HepG2 (cell line): ENCODE data around the gene HSPA14. TPM values are rescaled to one million over a fixed set of nuclear protein-coding genes. Genes with fewer than 3 reads are reported as not detected.

ENCODE experiments used
- AGO2 ChIP-seq: fragments of 200-400 bp; formaldehyde crosslinking; optimal IDR thresholded peaks from 2 replicates; pipeline ENCODE3; 2017; ENCODE audit warnings: mild to moderate bottlenecking, low read depth, low read length, moderate library complexity
- ATF1 ChIP-seq: IDR thresholded peaks from 2 replicates; pipeline ENCODE4 v1.6.1; 2016; ENCODE audit warnings: mild to moderate bottlenecking, control low read depth
- EED ChIP-seq: sonication (generic); formaldehyde crosslinking; IDR thresholded peaks from 2 replicates; pipeline ENCODE4 v1.5.0; 2020; ENCODE audit warnings: mild to moderate bottlenecking, missing genetic modification reagents
- HIVEP1 ChIP-seq: sonication (generic); formaldehyde crosslinking; IDR thresholded peaks from 2 replicates; pipeline ENCODE4 v1.4.0; 2020; ENCODE audit warnings: mild to moderate bottlenecking, missing genetic modification reagents
- KDM2A ChIP-seq: sonication (generic); formaldehyde crosslinking; IDR thresholded peaks from 2 replicates; pipeline ENCODE4 v1.4.0; 2020; ENCODE audit warnings: low read depth, missing genetic modification reagents, borderline replicate concordance
- KMT2A ChIP-seq: sonication (generic); formaldehyde crosslinking; IDR thresholded peaks from 2 replicates; pipeline ENCODE4 v1.4.0; 2020; ENCODE audit warnings: missing genetic modification reagents
- MTA1 ChIP-seq: sonication (generic); formaldehyde crosslinking; IDR thresholded peaks from 2 replicates; pipeline ENCODE4 v1.4.0; 2020; ENCODE audit warnings: missing genetic modification reagents, mild to moderate bottlenecking, borderline replicate concordance
- NKX3-1 ChIP-seq: sonication (generic); formaldehyde crosslinking; IDR thresholded peaks from 2 replicates; pipeline ENCODE4 v1.5.0; 2020; ENCODE audit warnings: missing genetic modification reagents
- PITX1 ChIP-seq: sonication (generic); formaldehyde crosslinking; IDR thresholded peaks from 2 replicates; pipeline ENCODE4 v1.5.1; 2020; ENCODE audit warnings: mild to moderate bottlenecking, missing genetic modification reagents
- SAFB2 ChIP-seq: sonication (generic); formaldehyde crosslinking; IDR thresholded peaks from 2 replicates; pipeline ENCODE4 v1.5.1; 2020; ENCODE audit warnings: missing genetic modification reagents, low read depth, mild to moderate bottlenecking, borderline replicate concordance
- UBTF ChIP-seq: sonication (generic); formaldehyde crosslinking; IDR thresholded peaks from 2 replicates; pipeline ENCODE4 v1.4.0; 2020; ENCODE audit warnings: mild to moderate bottlenecking, missing genetic modification reagents
- ZBTB7B ChIP-seq: sonication (generic); formaldehyde crosslinking; IDR thresholded peaks from 2 replicates; pipeline ENCODE4 v1.4.0; 2020; ENCODE audit warnings: missing genetic modification reagents
- ZFP91 ChIP-seq: sonication (generic); formaldehyde crosslinking; IDR thresholded peaks from 2 replicates; pipeline ENCODE4 v1.9.0; 2022; ENCODE audit warnings: missing genetic modification reagents, mild to moderate bottlenecking, borderline replicate concordance
- ZNF207 ChIP-seq: fragments of 450-650 bp; IDR thresholded peaks from 2 replicates; pipeline ENCODE4 v1.6.1; 2016; ENCODE audit warnings: antibody characterized with exemption, borderline replicate concordance
- ZNF318 ChIP-seq: sonication (generic); formaldehyde crosslinking; IDR thresholded peaks from 2 replicates; pipeline ENCODE4 v1.4.0; 2020; ENCODE audit warnings: mild to moderate bottlenecking, missing genetic modification reagents
- ZNF44 ChIP-seq: sonication (generic); formaldehyde crosslinking; IDR thresholded peaks from 2 replicates; pipeline ENCODE4 v1.5.1; 2020; ENCODE audit warnings: mild to moderate bottlenecking, missing genetic modification reagents
- ZNF670 ChIP-seq: sonication (generic); formaldehyde crosslinking; IDR thresholded peaks from 2 replicates; pipeline ENCODE4 v1.8.0; 2022; ENCODE audit warnings: mild to moderate bottlenecking, missing genetic modification reagents, borderline replicate concordance
- polyA plus RNA-seq, 8 experiments: library from polyadenylated mRNA; depleted of rRNA in 3 of 8; stranded (reverse) in 7 of 8; unstranded in 1 of 8; fragments of >200 nt; fragmentation: Illumina TruSeq in 4 of 8; extraction: Trizol in 4 of 8; gene quantifications; 2 replicates each; pipeline versions ENCODE4 v1.2.1 to v1.2.3, GENCODE V29; 2011 to 2016; ENCODE audit warnings: low read depth in 4 of 8, missing spikeins in 1 of 8, mixed read lengths in 1 of 8; ENCODE audit not compliant: insufficient read depth in 1 of 8
- total RNA-seq, 5 experiments: library from RNA; depleted of rRNA; stranded (reverse); fragments of >200 nt; fragmentation: Illumina TruSeq; extraction: Trizol; gene quantifications; 2 replicates each; pipeline ENCODE4 v1.2.3, GENCODE V29; 2016; ENCODE audit warnings: low read depth in 1 of 5

HSPA14 gene
- total and polyA plus RNA-seq, 2 of the 13 experiments (the other 11 are each of a cell fraction or from before 2014, with no cell fraction given), result 10.7 to 29.8 TPM

- TF ChIP-seq KDM2A (CRISPR knock-in tag) (0 out of 2 replicates have a peak, but pooled peaks have one; percentile 0), EED (CRISPR knock-in tag) (0 out of 2 replicates have a peak, but pooled peaks have one; percentile 12), UBTF (0 out of 2 replicates have a peak, but pooled peaks have one; percentile 1), ZBTB7B (CRISPR knock-in tag) (peak; percentile 12; the same call in 1 of the 2 replicates), MTA1 (CRISPR knock-in tag) (0 out of 2 replicates have a peak, but pooled peaks have one; percentile 5), NKX3-1 (0 out of 2 replicates have a peak, but pooled peaks have one; percentile 12), ZNF207 (no peak), ZNF318 (CRISPR knock-in tag) (no peak), KMT2A (CRISPR knock-in tag) (no peak), HIVEP1 (CRISPR knock-in tag) (0 out of 2 replicates have a peak, but pooled peaks have one; percentile 5), SAFB2 (CRISPR knock-in tag) (no peak), PITX1 (0 out of 2 replicates have a peak, but pooled peaks have one; percentile 3), ZNF44 (CRISPR knock-in tag) (no peak), ZNF670 (peak; percentile 20; the same call in 1 of the 2 replicates), ZFP91 (0 out of 2 replicates have a peak, but pooled peaks have one; percentile 10), ATF1 (CRISPR knock-in tag) (0 out of 2 replicates have a peak, but pooled peaks have one; percentile 13), AGO2 (peak; percentile 24)
These were observed 637 bp downstream of the HSPA14 start (continued) for GRCh38 chr10:14838582-14839304.
